Endothelial cell (in vitro differentiated cells): Measurements from ENCODE around the gene MFSD6. TPM values are rescaled to one million over a fixed set of nuclear protein-coding genes. Genes with fewer than 3 reads are reported as not detected.

ENCODE experiments used
- DNase-seq: peaks from one replicate; pipeline ENCODE4 v3.0.0; 2021; ENCODE audit warnings: low spot score
- H3K27ac Mint-ChIP-seq: one replicate; pipeline ENCODE4 v1.8.0; 2021; ENCODE audit warnings: mixed read lengths, inconsistent platforms; ENCODE audit not compliant: unreplicated experiment
- H3K27me3 Mint-ChIP-seq: one replicate; pipeline ENCODE4 v1.8.0; 2021; ENCODE audit warnings: mild to moderate bottlenecking, moderate library complexity, mixed read lengths, inconsistent platforms; ENCODE audit not compliant: unreplicated experiment
- H3K36me3 Mint-ChIP-seq: one replicate; pipeline ENCODE4 v1.8.0; 2021; ENCODE audit warnings: mild to moderate bottlenecking, low read depth, mixed read lengths, inconsistent platforms; ENCODE audit not compliant: unreplicated experiment
- H3K4me1 Mint-ChIP-seq: one replicate; pipeline ENCODE4 v1.8.0; 2021; ENCODE audit warnings: mild to moderate bottlenecking, mixed read lengths, inconsistent platforms; ENCODE audit not compliant: unreplicated experiment
- H3K4me3 Mint-ChIP-seq: one replicate; pipeline ENCODE4 v1.8.0; 2021; ENCODE audit warnings: mild to moderate bottlenecking, mixed read lengths, inconsistent platforms; ENCODE audit not compliant: unreplicated experiment
- H3K9me3 Mint-ChIP-seq: one replicate; pipeline ENCODE4 v1.8.0; 2021; ENCODE audit warnings: mixed read lengths, inconsistent platforms; ENCODE audit not compliant: unreplicated experiment
- CTCF ChIP-seq: fragments of 200-600 bp; sonication (generic); IDR thresholded peaks from one replicate; pipeline ENCODE4 v1.5.0; 2021; ENCODE audit warnings: antibody characterized with exemption; ENCODE audit not compliant: unreplicated experiment
- total RNA-seq: library from RNA; stranded (reverse); fragmentation: NEBNext Ultra II Directional; extraction: Animal tissue kit (Norgen Biotek cat#: 25700); gene quantifications from one replicate; pipeline ENCODE4 v1.2.1, GENCODE V29; 2021; ENCODE audit not compliant: unreplicated experiment

Gene MFSD6
- total RNA-seq, 1 donor from 2014 or later: 2.4 TPM

DNA sequence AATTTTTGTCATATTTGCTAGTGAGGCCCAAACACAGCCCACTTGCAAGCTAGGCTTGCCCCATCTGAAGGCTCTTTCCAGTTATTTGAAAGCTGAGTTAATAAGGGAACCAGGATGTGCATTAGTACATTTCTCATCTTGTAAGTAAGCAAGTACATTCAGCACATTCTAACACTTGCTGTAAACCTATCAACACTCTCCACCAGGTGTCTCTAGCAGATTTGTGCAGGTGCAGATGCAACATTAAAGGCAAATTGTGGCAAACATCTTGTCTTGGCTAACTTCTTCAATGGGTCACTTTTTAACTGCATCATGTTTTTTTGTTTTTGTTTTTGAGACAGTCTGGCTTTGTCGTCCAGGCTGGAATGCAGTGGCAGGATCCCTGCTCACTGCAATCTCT lies 25.3 kb upstream of the MFSD6 start:
- H3K36me3 Mint-ChIP-seq: no peaks in the 10 kb centered on the region
- H3K27me3 Mint-ChIP-seq: no peaks in the 10 kb centered on the region
- no peak overlapping the region for H3K4me3 Mint-ChIP-seq
- H3K9me3 Mint-ChIP-seq: no peaks in the 10 kb centered on the region
- no peak for DNase-seq
- H3K27ac Mint-ChIP-seq: no peak overlapping the region
- TF ChIP-seq CTCF: peak; percentile 20
- peaks cover 21% of the 10 kb centered on the region for H3K4me1 Mint-ChIP-seq

GRCh38 chr2:190387422-190387821 lies 20.7 kb upstream of the MFSD6 start:
- TF ChIP-seq CTCF: no peak
- no peak for DNase-seq
- Mint-ChIP-seq H3K4me3 (no peak overlapping the region), H3K27me3 (no peaks in the 10 kb centered on the region), H3K4me1 (no peaks in the 10 kb centered on the region), H3K36me3 (no peaks in the 10 kb centered on the region), H3K27ac (no peak overlapping the region), H3K9me3 (no peaks in the 10 kb centered on the region)

GRCh38 chr2:190396271-190396670 lies 11.9 kb upstream of the MFSD6 start:
- Mint-ChIP-seq H3K27ac (no peak overlapping the region), H3K27me3 (peaks cover 1% of the 10 kb centered on the region), H3K9me3 (no peaks in the 10 kb centered on the region), H3K4me3 (no peak overlapping the region), H3K36me3 (no peaks in the 10 kb centered on the region), H3K4me1 (no peaks in the 10 kb centered on the region)
- DNase-seq: no peak
- TF ChIP-seq CTCF: no peak

GRCh38 chr2:190402986-190403603 lies 5.1 kb upstream of the MFSD6 start:
- TF ChIP-seq CTCF: no peak
- Mint-ChIP-seq H3K27ac (no peak overlapping the region), H3K36me3 (no peaks in the 10 kb centered on the region), H3K4me3 (no peak overlapping the region), H3K27me3 (peaks cover 3% of the 10 kb centered on the region), H3K4me1 (peaks cover 7% of the 10 kb centered on the region), H3K9me3 (no peaks in the 10 kb centered on the region)
- DNase-seq: no peak

DNA sequence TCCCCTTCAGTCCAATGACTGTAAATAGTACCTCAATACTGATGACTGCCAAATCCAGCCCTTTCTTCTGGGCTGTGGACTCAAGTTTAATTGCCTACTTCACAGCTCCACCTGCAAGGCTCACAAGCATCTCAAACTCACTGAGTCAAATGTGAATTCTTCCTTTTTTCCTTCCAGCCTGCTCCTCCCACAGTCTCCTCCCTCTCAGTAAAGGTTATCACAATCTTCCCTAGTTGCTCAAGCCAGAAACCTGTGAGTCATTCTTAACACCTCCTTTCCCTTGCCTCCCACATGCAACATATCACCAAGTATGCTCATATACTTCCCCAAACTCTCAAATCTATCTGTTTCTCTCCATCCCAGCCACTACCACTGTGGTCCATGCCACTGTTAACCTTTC lies 3.7 kb upstream of the MFSD6 start:
- H3K36me3 Mint-ChIP-seq: no peaks in the 10 kb centered on the region
- no peak for DNase-seq

More for the DNA sequence above, 3.7 kb upstream of the MFSD6 start:
- Mint-ChIP-seq H3K4me1 (peaks cover 11% of the 10 kb centered on the region), H3K27ac (no peak overlapping the region), H3K9me3 (no peaks in the 10 kb centered on the region), H3K4me3 (no peak overlapping the region), H3K27me3 (peaks cover 6% of the 10 kb centered on the region)
- no peak for TF ChIP-seq CTCF
